Upper lobe of right lung (tissue), 1 donor: ENCODE data around the gene LUC7L2. TPM values are rescaled to one million over a fixed set of nuclear protein-coding genes. Genes with fewer than 3 reads are reported as not detected.
"Not testable (repeated sequence)": the region's sequence is repeated elsewhere in the genome, so short reads cannot be mapped to it uniquely, and the experiment has no call there.

Experiments
- ATAC-seq: fragments of 200-7000 bp; cut with Tn5 transposase; one replicate; pipeline ENCODE4 v1.9.1; 2020; ENCODE audit warnings: mild to moderate bottlenecking, moderate library complexity
- DNase-seq: peaks from one replicate; pipeline ENCODE4 v3.0.0-alpha.2; 2020
- H3K27ac ChIP-seq: fragments of 200-600 bp; one replicate; pipeline ENCODE4 v1.8.0; 2022
- H3K27me3 ChIP-seq: fragments of 200-600 bp; one replicate; pipeline ENCODE4 v1.8.0; 2022; ENCODE audit warnings: mild to moderate bottlenecking
- H3K36me3 ChIP-seq: fragments of 200-600 bp; one replicate; pipeline ENCODE4 v1.8.0; 2022
- H3K4me1 ChIP-seq: fragments of 200-600 bp; one replicate; pipeline ENCODE4 v1.8.0; 2022
- H3K4me3 ChIP-seq: fragments of 200-600 bp; one replicate; pipeline ENCODE4 v1.8.0; 2022; ENCODE audit warnings: mild to moderate bottlenecking
- H3K9me3 ChIP-seq: fragments of 200-600 bp; one replicate; pipeline ENCODE4 v1.8.0; 2022
- intact Hi-C: fragments of 100-400 bp; cut with DNase I; formaldehyde crosslinking; loops from one replicate; pipeline ENCODE4 v1.11.0; 2022
- long read RNA-seq: library from polyadenylated mRNA; unstranded; transcript quantifications from one replicate; pipeline ENCODE4 v2.0.0, GENCODE V29; 2021
- total RNA-seq: library from RNA; stranded (reverse); fragmentation: NEBNext Ultra II Directional; extraction: Animal tissue kit (Norgen Biotek cat#: 25700); gene quantifications from one replicate; pipeline ENCODE4 v1.2.1, GENCODE V29; 2021
- TF ChIP-seq, protein P1 (sequence below): fragments of 200-600 bp; IDR thresholded peaks from one replicate; pipeline ENCODE4 v1.8.0; 2022; ENCODE audit warnings: antibody characterized with exemption
- donor health status: DM: no; HTN: yes; CAD: no; lungs with severe emphysema.

The LUC7L2 gene, protein sequence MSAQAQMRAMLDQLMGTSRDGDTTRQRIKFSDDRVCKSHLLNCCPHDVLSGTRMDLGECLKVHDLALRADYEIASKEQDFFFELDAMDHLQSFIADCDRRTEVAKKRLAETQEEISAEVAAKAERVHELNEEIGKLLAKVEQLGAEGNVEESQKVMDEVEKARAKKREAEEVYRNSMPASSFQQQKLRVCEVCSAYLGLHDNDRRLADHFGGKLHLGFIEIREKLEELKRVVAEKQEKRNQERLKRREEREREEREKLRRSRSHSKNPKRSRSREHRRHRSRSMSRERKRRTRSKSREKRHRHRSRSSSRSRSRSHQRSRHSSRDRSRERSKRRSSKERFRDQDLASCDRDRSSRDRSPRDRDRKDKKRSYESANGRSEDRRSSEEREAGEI
- total RNA-seq, result 79.5 TPM
- long read RNA-seq, transcript LUC7L2-202 (10 exons, 2,645 nt), result major isoform, 119 of 196 reads
- long read RNA-seq, partial matches to known transcripts, result 34 of 196 reads
- long read RNA-seq, other reads (novel, unspliced or antisense), result 39 of 196 reads

DNA sequence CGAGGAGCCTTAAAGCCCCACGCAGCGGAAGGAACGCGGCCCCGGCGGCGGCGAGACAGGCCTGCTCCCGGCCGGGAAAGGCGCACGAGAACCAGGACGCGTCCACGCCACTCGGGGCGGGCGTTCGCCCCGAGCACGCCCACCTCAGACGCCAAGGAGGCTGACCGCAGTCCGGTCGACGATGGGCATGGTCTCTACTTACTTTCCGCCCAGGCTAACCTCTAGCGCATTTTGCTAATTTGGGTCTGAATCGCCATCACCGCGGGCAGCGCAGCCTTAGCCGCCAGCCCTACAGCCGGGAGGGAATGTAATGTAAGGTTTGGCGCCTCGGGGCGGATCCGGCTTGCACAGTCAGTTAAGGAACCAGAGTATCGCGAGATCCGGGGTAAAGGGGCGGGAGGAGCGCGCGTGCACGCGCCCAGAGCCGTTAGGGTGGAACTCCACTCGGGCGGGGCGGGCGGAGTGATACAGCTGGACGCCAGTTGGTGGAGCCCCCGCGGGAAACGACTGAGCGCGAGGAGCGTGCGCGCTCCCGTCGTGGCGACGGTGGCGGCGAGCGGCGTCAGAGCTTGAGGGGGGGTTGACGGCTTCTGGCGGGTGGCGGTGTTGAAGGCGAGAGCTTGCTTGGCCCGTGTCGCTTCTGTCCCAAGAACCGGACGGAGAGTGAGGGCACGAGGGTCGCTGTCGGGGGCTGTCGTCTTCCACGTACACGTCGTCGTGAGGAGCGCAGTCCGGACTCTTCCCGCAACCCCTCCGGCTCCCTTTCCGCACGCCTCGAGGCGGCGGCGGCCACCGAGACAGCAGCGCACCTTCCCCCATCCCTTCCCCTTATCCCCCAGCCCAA, at the start of gene LUC7L2:
Gene LUC7L2, plus strand, starts transcription at position 529 of the 844 bp plus-strand sequence. CDS start 368 bp downstream, outside the sequence.
- TF ChIP-seq, protein P1, sequence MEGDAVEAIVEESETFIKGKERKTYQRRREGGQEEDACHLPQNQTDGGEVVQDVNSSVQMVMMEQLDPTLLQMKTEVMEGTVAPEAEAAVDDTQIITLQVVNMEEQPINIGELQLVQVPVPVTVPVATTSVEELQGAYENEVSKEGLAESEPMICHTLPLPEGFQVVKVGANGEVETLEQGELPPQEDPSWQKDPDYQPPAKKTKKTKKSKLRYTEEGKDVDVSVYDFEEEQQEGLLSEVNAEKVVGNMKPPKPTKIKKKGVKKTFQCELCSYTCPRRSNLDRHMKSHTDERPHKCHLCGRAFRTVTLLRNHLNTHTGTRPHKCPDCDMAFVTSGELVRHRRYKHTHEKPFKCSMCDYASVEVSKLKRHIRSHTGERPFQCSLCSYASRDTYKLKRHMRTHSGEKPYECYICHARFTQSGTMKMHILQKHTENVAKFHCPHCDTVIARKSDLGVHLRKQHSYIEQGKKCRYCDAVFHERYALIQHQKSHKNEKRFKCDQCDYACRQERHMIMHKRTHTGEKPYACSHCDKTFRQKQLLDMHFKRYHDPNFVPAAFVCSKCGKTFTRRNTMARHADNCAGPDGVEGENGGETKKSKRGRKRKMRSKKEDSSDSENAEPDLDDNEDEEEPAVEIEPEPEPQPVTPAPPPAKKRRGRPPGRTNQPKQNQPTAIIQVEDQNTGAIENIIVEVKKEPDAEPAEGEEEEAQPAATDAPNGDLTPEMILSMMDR, result no peak
- Histone ChIP-seq H3K4me3 (peak within 1 kb of the TSS; percentile 86), H3K36me3 (peaks cover 12% of the 10 kb centered on the region), H3K27ac (peak within 1 kb of the TSS; percentile 99), H3K27me3 (no peaks in the 10 kb centered on the region), H3K9me3 (no peaks in the 10 kb centered on the region), H3K4me1 (peaks cover 25% of the 10 kb centered on the region)
- DNase-seq (peak; percentile 100), ATAC-seq (peak; percentile 97)
- intact Hi-C loops, result no loop called here

DNA sequence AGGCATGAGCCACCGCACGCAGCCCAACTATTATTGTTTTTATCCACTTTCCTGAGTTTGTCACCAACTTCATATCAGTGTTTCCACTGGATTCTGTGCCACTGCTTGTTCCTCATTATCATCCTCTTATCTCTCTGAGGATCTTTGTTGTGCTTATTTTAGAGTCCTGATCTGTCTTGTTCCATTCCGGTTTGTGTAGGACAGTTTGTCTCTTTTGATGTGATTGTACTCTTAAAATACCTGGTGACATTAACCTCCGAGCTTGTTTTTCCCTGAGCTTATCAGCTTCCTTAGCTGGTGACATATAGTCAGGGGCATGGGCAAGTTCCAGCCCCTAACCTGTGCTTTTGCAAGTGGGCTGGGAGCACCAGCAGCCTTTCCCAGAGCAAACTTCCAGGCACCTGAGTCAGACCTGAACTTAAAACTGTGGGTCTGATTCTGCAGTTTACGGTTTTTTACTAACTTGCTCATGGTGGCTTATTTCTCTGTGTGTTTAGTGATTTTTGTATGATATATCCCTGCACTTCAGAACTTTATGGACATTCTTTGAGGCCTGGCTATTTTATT, 41.7 kb upstream of the LUC7L2 start:
- Histone ChIP-seq H3K27me3 (no peaks in the 10 kb centered on the region), H3K9me3 (no peaks in the 10 kb centered on the region), H3K4me1 (no peaks in the 10 kb centered on the region), H3K36me3 (no peaks in the 10 kb centered on the region), H3K4me3 (no peak overlapping the region), H3K27ac (no peak overlapping the region)
- no peak for DNase-seq
- no peak for ATAC-seq
- TF ChIP-seq, protein P1, result no peak
- intact Hi-C loops, result no loop called here

DNA sequence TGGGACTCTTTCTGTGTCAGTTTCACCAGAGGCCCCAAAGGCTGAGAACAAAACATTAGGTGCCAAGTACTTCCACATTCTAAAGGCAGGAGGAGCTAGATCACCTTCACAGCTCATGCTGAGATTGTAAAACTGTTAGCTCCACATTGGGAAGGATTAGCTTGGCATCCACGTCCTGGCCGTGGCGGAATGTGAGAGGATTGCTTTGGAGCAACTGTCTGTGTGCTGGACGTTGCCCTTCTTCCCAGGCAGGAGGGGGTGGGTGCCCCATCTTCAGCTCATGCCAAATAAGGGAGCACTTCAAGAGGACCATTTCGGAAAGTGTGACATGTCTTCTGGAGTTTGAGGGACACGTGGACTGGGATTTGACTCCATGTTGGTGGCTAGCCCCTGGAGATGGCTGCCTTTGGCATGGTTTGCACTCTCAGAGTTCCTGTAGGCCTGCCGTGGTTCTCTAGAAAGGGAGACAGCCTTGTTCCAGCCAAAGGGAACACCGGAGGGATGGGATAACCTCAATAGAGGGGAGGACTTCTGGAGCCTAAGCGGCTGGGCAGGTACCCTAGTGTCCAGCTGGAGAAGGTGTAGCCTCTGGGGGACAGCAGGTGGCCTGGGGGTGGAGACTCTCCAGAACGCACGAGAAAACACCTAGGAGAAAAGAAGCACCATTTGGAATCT, 38.5 kb upstream of the LUC7L2 start:
- intact Hi-C loops, result no loop called here
- Histone ChIP-seq H3K4me3 (no peak overlapping the region), H3K27me3 (no peaks in the 10 kb centered on the region), H3K9me3 (no peaks in the 10 kb centered on the region), H3K36me3 (no peaks in the 10 kb centered on the region), H3K27ac (no peak overlapping the region), H3K4me1 (no peaks in the 10 kb centered on the region)
- TF ChIP-seq, protein P1, result no peak
- no peak for DNase-seq
- ATAC-seq, result no peak

DNA sequence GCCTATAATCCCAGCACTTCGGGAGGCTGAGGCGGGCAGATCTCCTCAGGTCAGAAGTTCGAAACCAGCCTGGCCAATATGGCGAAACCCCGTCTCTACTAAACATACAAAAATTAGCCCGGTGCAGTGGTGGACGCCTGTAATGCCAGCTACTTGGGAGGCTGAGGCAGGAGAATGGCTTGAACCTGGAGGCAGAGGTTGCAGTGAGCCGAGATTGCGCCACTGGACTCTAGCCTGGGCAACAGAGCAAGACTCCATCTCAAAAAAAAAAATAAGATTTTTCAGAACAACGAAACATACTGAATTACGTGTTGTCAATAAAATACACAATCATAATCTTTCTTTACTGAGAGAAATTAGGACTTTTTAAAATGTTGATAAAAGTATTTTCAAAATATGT, 35.0 kb upstream of the LUC7L2 start:
- H3K36me3 ChIP-seq, H3K27ac ChIP-seq, intact Hi-C loops, H3K9me3 ChIP-seq, ATAC-seq, H3K27me3 ChIP-seq, DNase-seq, H3K4me1 ChIP-seq, H3K4me3 ChIP-seq: not testable (repeated sequence)

DNA sequence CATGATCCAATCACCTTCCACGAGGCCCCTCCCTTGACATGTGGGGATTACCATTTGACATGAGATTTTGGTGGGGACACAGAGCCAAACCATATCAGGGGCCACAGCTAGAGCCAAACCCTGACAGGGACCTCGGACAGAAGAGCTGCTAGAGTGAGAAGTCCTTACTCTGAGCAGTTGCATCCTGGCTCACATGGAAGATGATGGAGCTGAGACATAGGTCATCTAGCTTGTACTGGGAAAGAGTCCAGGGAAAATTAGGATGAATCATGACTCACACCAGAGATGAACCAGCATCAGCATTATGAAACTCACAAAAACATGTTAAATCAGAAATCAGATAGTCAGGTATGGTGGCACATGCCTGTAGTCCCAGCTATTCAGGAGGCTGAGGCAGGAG, 31.3 kb upstream of the LUC7L2 start:
- DNase-seq, result no peak
- ATAC-seq, result no peak
- TF ChIP-seq, protein P1, result no peak

More for the DNA sequence above, 31.3 kb upstream of the LUC7L2 start:
- H3K27ac ChIP-seq, result no peak overlapping the region
- intact Hi-C loops, result no loop called here
- no peaks in the 10 kb centered on the region for H3K9me3 ChIP-seq
- H3K36me3 ChIP-seq, result no peaks in the 10 kb centered on the region
- no peak overlapping the region for H3K4me3 ChIP-seq
- no peaks in the 10 kb centered on the region for H3K4me1 ChIP-seq
- H3K27me3 ChIP-seq, result no peaks in the 10 kb centered on the region
